H9 (cell line): ENCODE results near the gene EPHA4. TPM values are rescaled to one million over a fixed set of nuclear protein-coding genes. Genes with fewer than 3 reads are reported as not detected.

Experiments used
- DNase-seq: peaks from one replicate; pipeline ENCODE4 v3.0.0-alpha.2; 2017
- H2AFZ ChIP-seq: one replicate; pipeline ENCODE4 v1.6.1; 2013; ENCODE audit warnings: mild to moderate bottlenecking, low read length, control low read depth, moderate library complexity
- H2AK5ac ChIP-seq: 2 replicates; pipeline ENCODE4 v1.6.1; 2013; ENCODE audit warnings: low read length, control low read depth, mixed read lengths; ENCODE audit not compliant: insufficient read length
- H2BK120ac ChIP-seq: one replicate; pipeline ENCODE4 v1.6.1; 2013; ENCODE audit warnings: low read depth, mild to moderate bottlenecking, low read length, control low read depth, inconsistent platforms; ENCODE audit not compliant: poor library complexity, severe bottlenecking
- H2BK12ac ChIP-seq: 2 replicates; pipeline ENCODE4 v1.6.1; 2013; ENCODE audit warnings: low read length, control low read depth, mixed read lengths, low read depth; ENCODE audit not compliant: insufficient read length
- H2BK15ac ChIP-seq: 2 replicates; pipeline ENCODE4 v1.6.1; 2013; ENCODE audit warnings: low read depth, low read length, control low read depth
- H2BK20ac ChIP-seq: one replicate; pipeline ENCODE4 v1.6.1; 2013; ENCODE audit warnings: low read depth, mild to moderate bottlenecking, low read length, control low read depth, inconsistent platforms; ENCODE audit not compliant: poor library complexity, severe bottlenecking
- H2BK5ac ChIP-seq: 2 replicates; pipeline ENCODE4 v1.6.1; 2013; ENCODE audit warnings: low read length, control low read depth, mixed read lengths; ENCODE audit not compliant: insufficient read length
- H3K14ac ChIP-seq: 2 replicates; pipeline ENCODE4 v1.6.1; 2013; ENCODE audit warnings: low read length, control low read depth; ENCODE audit not compliant: insufficient read depth
- H3K18ac ChIP-seq: 2 replicates; pipeline ENCODE4 v1.6.1; 2013; ENCODE audit warnings: low read depth, mild to moderate bottlenecking, mixed read lengths, low read length, control low read depth; ENCODE audit not compliant: insufficient read length
- H3K23ac ChIP-seq: 2 replicates; pipeline ENCODE4 v1.6.1; 2013; ENCODE audit warnings: low read length, control low read depth, mixed read lengths, low read depth; ENCODE audit not compliant: insufficient read length
- H3K23me2 ChIP-seq: 2 replicates; pipeline ENCODE4 v1.6.1; 2013; ENCODE audit warnings: low read depth, mild to moderate bottlenecking, mixed read lengths, low read length, control low read depth; ENCODE audit not compliant: insufficient read length, poor library complexity, severe bottlenecking
- H3K27ac ChIP-seq: 2 replicates; pipeline ENCODE4 v1.5.1; 2013; ENCODE audit warnings: low read length, control low read depth, mixed read lengths, low read depth; ENCODE audit not compliant: insufficient read length
- H3K27me3 ChIP-seq: 2 replicates; pipeline ENCODE4 v1.6.1; 2013; ENCODE audit warnings: low read length, control low read depth, inconsistent platforms; ENCODE audit not compliant: insufficient read depth
- H3K4ac ChIP-seq: 2 replicates; pipeline ENCODE4 v1.6.1; 2013; ENCODE audit warnings: low read depth, mild to moderate bottlenecking, control low read depth, inconsistent platforms, low read length, moderate library complexity
- H3K4me1 ChIP-seq: 2 replicates; pipeline ENCODE4 v1.6.1; 2013; ENCODE audit warnings: low read length, control low read depth, inconsistent platforms; ENCODE audit not compliant: insufficient read depth
- H3K4me2 ChIP-seq: 2 replicates; pipeline ENCODE4 v1.6.1; 2013; ENCODE audit warnings: low read length, control low read depth, mixed read lengths; ENCODE audit not compliant: insufficient read length, insufficient read depth
- H3K56ac ChIP-seq: 2 replicates; pipeline ENCODE4 v1.6.1; 2013; ENCODE audit warnings: low read depth, mild to moderate bottlenecking, mixed read lengths, low read length, control low read depth; ENCODE audit not compliant: insufficient read length
- H3K79me1 ChIP-seq: 2 replicates; pipeline ENCODE4 v1.6.1; 2013; ENCODE audit warnings: low read depth, mild to moderate bottlenecking, moderate library complexity, low read length, control low read depth, inconsistent platforms; ENCODE audit not compliant: insufficient read depth, poor library complexity, severe bottlenecking
- H3K79me2 ChIP-seq: 2 replicates; pipeline ENCODE4 v1.6.1; 2013; ENCODE audit warnings: low read length, control low read depth, inconsistent platforms; ENCODE audit not compliant: insufficient read depth
- H3K9ac ChIP-seq: 2 replicates; pipeline ENCODE4 v1.6.1; 2013; ENCODE audit warnings: low read length, control low read depth, mixed read lengths; ENCODE audit not compliant: insufficient read length; ENCODE audit errors: extremely low read depth
- H3K9me3 ChIP-seq: one replicate; pipeline ENCODE4 v1.6.1; 2013; ENCODE audit warnings: low read depth, low read length, inconsistent platforms; ENCODE audit not compliant: control insufficient read depth
- H3T11ph ChIP-seq: one replicate; pipeline ENCODE4 v1.6.1; 2013; ENCODE audit warnings: mild to moderate bottlenecking, low read length, control low read depth, inconsistent platforms
- H4K20me1 ChIP-seq: one replicate; pipeline ENCODE4 v1.6.1; 2013; ENCODE audit not compliant: control insufficient read depth, insufficient read length, insufficient read depth
- H4K5ac ChIP-seq: 2 replicates; pipeline ENCODE4 v1.6.1; 2013; ENCODE audit warnings: low read depth, mild to moderate bottlenecking, mixed read lengths, low read length, control low read depth; ENCODE audit not compliant: insufficient read length
- H4K8ac ChIP-seq: replicated peaks from 2 replicates; pipeline ENCODE4 v1.6.1; 2013; ENCODE audit warnings: low read length, control low read depth, mixed read lengths, low read depth; ENCODE audit not compliant: insufficient read length
- H4K91ac ChIP-seq: 2 replicates; pipeline ENCODE4 v1.6.1; 2013; ENCODE audit warnings: low read depth, mild to moderate bottlenecking, moderate library complexity, mixed read lengths, low read length, control low read depth; ENCODE audit not compliant: insufficient read length
- H3K27ac Mint-ChIP-seq, 3 experiments: 2 replicates in 2 of 3; 3 replicates in 1 of 3; pipeline ENCODE4 v1.8.0; 2020 to 2021; ENCODE audit warnings: mixed read lengths in 3 of 3, mild to moderate bottlenecking in 1 of 3, moderate library complexity in 1 of 3
- H3K27me3 Mint-ChIP-seq: 2 replicates; pipeline ENCODE4 v1.8.0; 2021; ENCODE audit warnings: low read depth, mild to moderate bottlenecking, moderate library complexity, mixed read lengths
- H3K36me3 Mint-ChIP-seq, 3 experiments: 2 replicates in 2 of 3; 3 replicates in 1 of 3; pipeline ENCODE4 v1.8.0; 2020 to 2021; ENCODE audit warnings: low read depth in 3 of 3, mixed read lengths in 3 of 3; ENCODE audit not compliant: insufficient read depth in 1 of 3
- H3K4me1 Mint-ChIP-seq, 2 experiments: 2 replicates each; pipeline ENCODE4 v1.8.0; 2020; ENCODE audit warnings: mixed read lengths in 2 of 2
- H3K4me3 Mint-ChIP-seq, 2 experiments: 2 replicates in 1 of 2; 3 replicates in 1 of 2; pipeline ENCODE4 v1.8.0; 2020 to 2021; ENCODE audit warnings: mild to moderate bottlenecking in 2 of 2, mixed read lengths in 2 of 2, moderate library complexity in 1 of 2
- H3K9me3 Mint-ChIP-seq, 2 experiments: 2 replicates in 1 of 2; 3 replicates in 1 of 2; pipeline ENCODE4 v1.8.0; 2020; ENCODE audit warnings: mild to moderate bottlenecking in 2 of 2, mixed read lengths in 2 of 2, moderate library complexity in 1 of 2
- CTCF ChIP-seq: fragments of 200-600 bp; sonication (generic); conservative IDR thresholded peaks from 3 replicates; pipeline ENCODE4 v1.8.0; 2021; ENCODE audit warnings: antibody characterized with exemption, mild to moderate bottlenecking
- WGBS: extraction: QIAGEN DNeasy Blood & Tissue Kit; methylation state at CpG from one replicate; pipeline ENCODE4 v1.1.7; 2013; ENCODE audit warnings: missing lambda C conversion rate, low lambda C conversion rate, mixed read lengths; ENCODE audit not compliant: insufficient read length; ENCODE audit errors: extremely low coverage; 5-methylcytosine and 5-hydroxymethylcytosine counted together
- total RNA-seq: library from RNA; stranded (reverse); gene quantifications from 2 replicates; pipeline ENCODE4 v1.2.1, GENCODE V29; 2021

The EPHA4 gene
- total RNA-seq, 1 experiment from 2014 or later, result 25.1 TPM

GRCh38 chr2:221397187-221397586 is 174.9 kb downstream of the EPHA4 start:
- Histone ChIP-seq H2BK12ac (no peak overlapping the region), H3K23me2 (no peaks in the 10 kb centered on the region), H4K20me1 (no peaks in the 10 kb centered on the region), H2BK20ac (no peak overlapping the region), H3K27me3 (no peaks in the 10 kb centered on the region), H3K9ac (no peak overlapping the region), H3T11ph (no peak overlapping the region), H3K23ac (no peak overlapping the region), H3K79me2 (no peaks in the 10 kb centered on the region), H2BK120ac (no peak overlapping the region), H2BK15ac (no peak overlapping the region), H3K4ac (no peak overlapping the region), H2BK5ac (no peak overlapping the region), H3K14ac (no peak overlapping the region), H3K56ac (no peak overlapping the region), H4K91ac (no peak overlapping the region), H3K79me1 (no peaks in the 10 kb centered on the region), H3K18ac (no peak overlapping the region), H2AFZ (no peak overlapping the region), H3K4me2 (no peak overlapping the region), H3K4me1 (no peaks in the 10 kb centered on the region), H3K27ac (no peak overlapping the region), H3K9me3 (no peaks in the 10 kb centered on the region), H4K5ac (no peak overlapping the region), H4K8ac (no peak overlapping the region), H2AK5ac (no peak overlapping the region)
- TF ChIP-seq CTCF, result no peak
- no peak overlapping the region for H3K4me3 Mint-ChIP-seq
- peaks cover 0 to 4% of the 10 kb centered on the region in 2 experiments; a peak in 1 of 4 replicates for H3K4me1 Mint-ChIP-seq
- H3K27ac Mint-ChIP-seq, result no peak overlapping the region
- no peaks in the 10 kb centered on the region; a peak in 1 of 7 replicates for H3K36me3 Mint-ChIP-seq
- peaks cover 3 to 5% of the 10 kb centered on the region in 2 experiments; a peak in 4 of 5 replicates for H3K9me3 Mint-ChIP-seq
- WGBS, result no CpG with 5 or more reads among the region's 1 CpG
- no peak for DNase-seq
- H3K27me3 Mint-ChIP-seq, result peaks cover 3% of the 10 kb centered on the region; the same call in 1 of the 2 replicates
